HG02852 (cell line): Measurements from ENCODE around the gene PDZRN3.

Experiments used
- ATAC-seq: cut with Tn5 transposase; IDR thresholded peaks from one replicate; pipeline ENCODE4 v1.9.1; 2021; ENCODE audit warnings: mild to moderate bottlenecking, moderate library complexity; ENCODE audit not compliant: unreplicated experiment

The PDZRN3 gene

GRCh38 chr3:73623346-73623745 is 1.4 kb downstream of the PDZRN3 start:
- ATAC-seq: no peak

- ATAC-seq: no peak
Observed at GRCh38 chr3:73622091-73622805, 2.5 kb downstream of the PDZRN3 start.

GRCh38 chr3:73621388-73621787 is 3.4 kb downstream of the PDZRN3 start:
- no peak for ATAC-seq

GRCh38 chr3:73618461-73618860 is 6.3 kb downstream of the PDZRN3 start:
- no peak for ATAC-seq

DNA sequence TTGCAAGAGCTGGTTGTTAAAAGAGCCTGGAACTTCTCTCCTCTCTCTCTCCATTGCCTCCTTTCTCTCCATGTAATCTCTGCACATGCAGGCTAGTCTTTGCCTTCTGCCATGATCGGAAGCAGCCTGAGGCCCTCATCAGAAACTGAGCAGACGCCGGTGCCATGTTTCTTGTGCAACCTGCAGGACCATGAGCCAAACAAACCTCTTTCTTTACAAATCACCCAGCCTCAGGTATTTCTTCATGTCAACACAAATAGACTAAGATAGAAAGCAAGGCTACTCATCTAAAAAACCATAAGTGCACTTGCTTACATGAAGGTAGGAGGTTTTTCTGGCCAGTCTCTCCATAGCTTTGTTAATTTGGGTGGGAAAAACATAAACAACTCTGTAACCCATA is 8.7 kb downstream of the PDZRN3 start:
- ATAC-seq: no peak

- no peak for ATAC-seq
Observed at GRCh38 chr3:73614419-73614818, 10.3 kb downstream of the PDZRN3 start.

GRCh38 chr3:73611176-73611575 is 13.6 kb downstream of the PDZRN3 start:
- ATAC-seq: no peak

DNA sequence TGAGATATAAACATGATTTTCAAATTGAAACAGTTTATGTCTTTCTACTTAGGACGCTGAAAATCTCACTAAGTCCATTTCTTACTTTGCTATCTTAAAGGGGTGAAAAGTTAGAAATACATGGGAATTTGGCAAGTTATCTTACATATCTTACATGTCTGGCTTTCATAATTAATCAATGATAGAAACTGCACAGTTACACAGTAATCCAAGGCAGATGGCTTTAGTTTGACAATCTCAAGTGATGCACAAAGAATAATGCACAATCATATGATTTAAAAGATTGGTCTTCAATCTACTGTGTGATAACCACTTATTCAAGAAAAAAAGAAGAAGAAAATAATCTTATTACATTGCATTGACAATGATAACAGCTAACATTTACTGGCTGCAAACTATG is 14.2 kb downstream of the PDZRN3 start:
- ATAC-seq: no peak

- no peak for ATAC-seq
Observed at GRCh38 chr3:73609655-73610054, 15.1 kb downstream of the PDZRN3 start.

GRCh38 chr3:73609315-73609641 is 15.5 kb downstream of the PDZRN3 start:
- no peak for ATAC-seq

DNA sequence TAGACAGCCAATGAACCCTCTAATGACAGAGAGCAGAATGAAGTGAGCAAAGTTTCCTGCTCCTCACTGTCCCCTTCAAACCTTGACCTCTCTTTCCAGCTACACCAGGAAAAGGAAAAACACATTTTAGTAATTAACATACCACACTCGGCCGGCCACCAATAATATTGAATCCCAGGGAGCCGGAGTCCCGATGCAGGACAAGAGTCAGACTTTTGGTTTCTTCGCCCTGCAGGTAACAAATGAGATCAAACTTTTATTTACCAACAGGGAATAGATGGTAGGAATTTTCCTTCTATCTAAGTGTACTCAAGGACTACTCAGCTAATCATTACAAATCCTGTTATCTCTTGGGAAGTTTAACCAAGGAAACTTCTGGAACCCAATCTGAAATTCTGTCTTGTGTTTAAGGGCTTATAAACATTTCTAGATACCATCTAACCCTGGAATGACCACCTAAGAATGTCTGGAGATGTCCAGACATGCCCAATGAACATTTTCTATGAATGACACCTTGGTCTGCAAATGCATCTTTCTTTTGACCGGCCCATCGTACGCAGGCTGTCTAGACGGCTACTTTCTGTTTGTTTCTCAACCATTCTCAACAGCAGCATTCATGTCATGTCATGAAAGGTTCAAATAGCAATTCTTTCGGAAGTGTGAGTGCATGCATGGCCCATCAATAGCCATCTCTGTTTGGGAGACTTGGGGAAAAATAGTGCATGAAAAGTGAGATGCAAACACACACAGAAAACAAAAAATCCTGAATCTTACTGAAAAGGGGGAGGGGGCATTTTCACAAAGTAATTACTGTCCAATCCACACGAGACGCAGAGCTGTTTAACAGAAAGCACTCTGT is 16.1 kb downstream of the PDZRN3 start:
- no peak for ATAC-seq

DNA sequence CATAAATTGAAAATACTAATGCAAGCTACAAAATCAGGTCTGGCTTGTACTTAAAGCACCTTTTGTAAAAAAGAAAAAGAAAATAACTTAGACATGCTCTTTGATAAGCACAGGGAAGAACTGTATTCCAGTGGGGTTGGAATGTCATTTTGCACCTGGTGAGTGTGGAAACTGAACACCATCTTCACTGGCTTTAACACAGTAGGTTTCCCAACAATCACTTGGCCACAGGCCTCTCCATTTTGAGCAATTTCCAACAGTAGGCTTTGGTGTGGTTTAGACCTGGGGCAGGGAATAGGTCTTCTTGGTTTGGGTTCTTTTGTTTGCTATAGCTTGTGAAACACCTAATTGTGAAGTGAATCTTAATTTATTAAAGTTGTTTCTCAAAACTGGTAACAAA is 18.9 kb downstream of the PDZRN3 start:
- no peak for ATAC-seq

DNA sequence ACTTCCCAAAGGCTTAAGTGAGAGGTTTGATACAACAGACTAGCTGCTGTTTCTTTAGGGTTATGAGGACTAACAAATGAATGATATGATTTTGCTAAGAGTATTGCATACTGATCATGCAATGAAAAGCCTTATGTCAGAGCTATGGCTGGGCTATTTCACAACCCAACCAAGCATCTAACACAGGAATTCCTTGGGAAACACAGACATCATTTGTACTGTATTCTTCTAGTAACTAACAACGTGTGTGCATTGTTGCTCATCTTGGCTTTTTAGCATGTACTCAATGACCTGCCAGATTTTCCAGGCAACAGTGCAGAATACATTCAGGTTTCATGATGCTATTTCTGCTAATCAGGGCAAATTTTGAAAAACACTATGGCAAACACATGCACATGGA is 19.3 kb downstream of the PDZRN3 start:
- ATAC-seq: no peak

GRCh38 chr3:73604451-73604850 is 20.3 kb downstream of the PDZRN3 start:
- no peak for ATAC-seq

- ATAC-seq: no peak
Observed at GRCh38 chr3:73603762-73604171, 21.0 kb downstream of the PDZRN3 start.

GRCh38 chr3:73602170-73602569 is 22.6 kb downstream of the PDZRN3 start:
- ATAC-seq: no peak

- no peak for ATAC-seq
Observed at GRCh38 chr3:73601481-73601880, 23.3 kb downstream of the PDZRN3 start.

DNA sequence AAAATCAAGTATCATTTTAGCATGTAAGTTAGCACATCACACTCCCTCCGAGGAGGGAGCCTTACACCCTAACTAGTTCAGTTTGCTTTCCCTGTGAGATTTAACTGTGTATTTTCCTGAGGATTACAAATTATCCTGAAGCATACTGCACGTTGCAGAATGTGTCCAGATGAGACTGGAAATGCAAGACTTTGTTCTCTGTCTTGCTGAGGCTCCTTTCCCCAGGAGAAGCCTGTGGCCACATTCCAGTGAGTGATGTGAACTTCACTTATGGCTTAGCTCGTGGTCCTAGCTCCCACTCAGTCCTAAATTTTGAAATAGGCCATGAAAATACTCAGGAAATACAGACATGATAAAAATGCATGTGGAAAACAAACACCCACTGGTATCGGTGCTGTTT is 23.7 kb downstream of the PDZRN3 start:
- ATAC-seq: no peak

DNA sequence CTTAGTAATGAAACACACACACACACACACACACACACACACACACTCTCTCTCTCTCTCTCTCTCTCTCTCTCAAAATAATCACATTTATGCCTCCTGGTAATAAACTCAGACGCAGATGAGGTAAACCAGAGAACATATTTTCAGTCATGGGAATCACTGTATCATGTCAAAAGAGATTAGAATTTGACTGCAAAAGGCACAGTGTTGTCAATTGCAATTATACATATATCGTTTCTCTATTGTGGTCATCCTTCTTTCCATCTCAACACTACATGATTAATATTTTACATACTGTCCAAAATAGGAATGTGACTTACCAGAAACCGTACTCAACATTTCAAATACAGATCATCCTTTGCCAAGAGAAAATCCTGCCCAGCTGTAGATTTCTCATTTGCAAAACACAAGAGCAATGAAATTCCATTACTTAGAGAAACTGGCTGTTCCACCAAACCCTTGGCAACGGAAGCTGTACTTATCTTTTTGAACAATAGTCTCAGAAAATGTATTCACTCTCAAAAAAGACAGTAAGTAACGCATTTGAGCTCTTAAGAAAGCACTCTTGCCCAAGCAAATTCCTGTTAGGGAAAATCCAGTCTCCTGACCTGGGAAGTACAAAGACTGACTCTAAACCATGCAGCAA is 24.3 kb downstream of the PDZRN3 start:
- no peak for ATAC-seq

DNA sequence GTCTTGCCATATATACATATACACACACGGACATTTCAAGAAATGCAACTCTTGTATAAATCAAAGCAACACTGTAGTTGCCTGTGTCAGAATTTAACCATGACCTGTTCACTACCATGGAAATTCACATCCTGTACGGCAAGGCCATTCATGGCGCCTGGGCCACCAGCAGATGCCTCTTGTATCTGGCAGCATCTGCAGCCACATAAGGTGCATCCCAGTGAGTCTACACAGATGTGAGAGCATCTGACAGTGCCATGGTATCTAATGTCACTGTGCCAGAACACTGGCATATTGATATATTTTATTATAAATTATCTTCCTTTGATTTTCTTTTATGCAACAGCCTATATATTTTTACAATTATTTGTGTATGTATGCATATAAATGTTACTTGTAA is 25.1 kb downstream of the PDZRN3 start:
- no peak for ATAC-seq

DNA sequence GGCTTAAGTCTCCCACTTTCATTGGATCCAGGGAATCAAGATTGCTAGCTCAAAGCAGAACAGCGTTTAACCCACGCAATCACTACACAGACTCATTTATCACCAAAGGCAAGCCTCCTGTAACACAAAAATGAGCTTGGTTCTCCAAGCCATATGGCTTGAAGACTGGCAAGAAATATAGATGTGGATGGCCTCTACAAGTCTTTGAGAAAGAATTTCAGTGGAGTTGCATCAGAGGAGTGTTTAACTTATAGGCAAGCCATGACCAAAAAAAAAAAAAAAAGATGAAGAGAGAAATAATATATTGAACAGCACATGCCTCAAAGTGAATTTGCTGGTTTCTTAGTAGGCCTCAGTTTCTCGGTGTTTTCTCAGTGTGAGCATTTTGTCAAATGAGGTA is 27.3 kb downstream of the PDZRN3 start:
- ATAC-seq: no peak
